Right ventricle myocardium inferior (tissue), 1 donor: Measurements from ENCODE around the gene ADARB2. TPM values are rescaled to one million over a fixed set of nuclear protein-coding genes. Genes with fewer than 3 reads are reported as not detected.

ENCODE experiments used
- ATAC-seq: fragments of 200-7000 bp; cut with Tn5 transposase; one replicate; pipeline ENCODE4 v1.9.1; 2020; ENCODE audit warnings: mild to moderate bottlenecking, moderate library complexity
- DNase-seq: peaks from one replicate; pipeline ENCODE4 v3.0.0; 2021; ENCODE audit errors: missing footprints
- intact Hi-C: fragments of 100-400 bp; cut with DNase I; formaldehyde crosslinking; loops from one replicate; pipeline ENCODE4 v1.11.0; 2022
- total RNA-seq: library from RNA; stranded (reverse); fragmentation: NEBNext Ultra II Directional; extraction: Animal tissue kit (Norgen Biotek cat#: 25700); gene quantifications from one replicate; pipeline ENCODE4 v1.2.1, GENCODE V29; 2021
- donor health status: DM: no; HTN: yes; CAD: no; lungs with severe emphysema.

The ADARB2 gene
- total RNA-seq, 1 donor from 2014 or later = 0.19 TPM

- no peak for DNase-seq
- intact Hi-C loops = no loop called here
- ATAC-seq = no peak
Measured at GRCh38 chr10:1369665-1370064, 367.7 kb downstream of the ADARB2 start.

- ATAC-seq = no peak
- intact Hi-C loops = no loop called here
- DNase-seq = no peak
Measured at GRCh38 chr10:1369197-1369596, 368.1 kb downstream of the ADARB2 start.

- intact Hi-C loops = no loop called here
- no peak for ATAC-seq
- no peak for DNase-seq
Measured at GRCh38 chr10:1368842-1369171, 368.5 kb downstream of the ADARB2 start.

GRCh38 chr10:1367938-1368841, 369.1 kb downstream of the ADARB2 start:
- intact Hi-C loops = no loop called here
- DNase-seq (no peak), ATAC-seq (no peak)

GRCh38 chr10:1366811-1367425, 370.4 kb downstream of the ADARB2 start:
- DNase-seq (no peak), ATAC-seq (no peak)
- intact Hi-C loops = no loop called here

GRCh38 chr10:1366322-1366691, 371.0 kb downstream of the ADARB2 start:
- no peak for ATAC-seq
- DNase-seq = no peak
- intact Hi-C loops = no loop called here

GRCh38 chr10:1365540-1366321, 371.6 kb downstream of the ADARB2 start:
- ATAC-seq = no peak
- intact Hi-C loops = no loop called here
- DNase-seq = no peak

GRCh38 chr10:1364151-1364910, 373.0 kb downstream of the ADARB2 start:
- ATAC-seq (no peak), DNase-seq (no peak)
- intact Hi-C loops = no loop called here

GRCh38 chr10:1363446-1364121, 373.7 kb downstream of the ADARB2 start:
- no peak for ATAC-seq
- DNase-seq = no peak
- intact Hi-C loops = no loop called here

GRCh38 chr10:1362589-1363445, 374.5 kb downstream of the ADARB2 start:
- DNase-seq = no peak
- intact Hi-C loops = no loop called here
- no peak for ATAC-seq

- no peak for DNase-seq
- no peak for ATAC-seq
- intact Hi-C loops = no loop called here
Measured at GRCh38 chr10:1361411-1362105, 375.8 kb downstream of the ADARB2 start.

GRCh38 chr10:1360558-1361164, 376.7 kb downstream of the ADARB2 start:
- DNase-seq (no peak), ATAC-seq (no peak)
- intact Hi-C loops = no loop called here

- intact Hi-C loops = no loop called here
- DNase-seq (no peak), ATAC-seq (no peak)
Measured at GRCh38 chr10:1360011-1360557, 377.2 kb downstream of the ADARB2 start.

- DNase-seq (no peak), ATAC-seq (no peak)
- intact Hi-C loops = no loop called here
Measured at GRCh38 chr10:1359626-1359955, 377.7 kb downstream of the ADARB2 start.

- DNase-seq = no peak
- intact Hi-C loops = no loop called here
- no peak for ATAC-seq
Measured at GRCh38 chr10:1358860-1359625, 378.3 kb downstream of the ADARB2 start.

GRCh38 chr10:1358147-1358546, 379.2 kb downstream of the ADARB2 start:
- ATAC-seq = no peak
- intact Hi-C loops = no loop called here
- no peak for DNase-seq
